Left lung (tissue), 10 donors: ENCODE results near the gene COL19A1. TPM values are rescaled to one million over a fixed set of nuclear protein-coding genes. Genes with fewer than 3 reads are reported as not detected.

Source experiments
- ATAC-seq: fragments of 200-7000 bp; cut with Tn5 transposase; one replicate; pipeline ENCODE4 v1.9.1; 2020; ENCODE audit warnings: moderate library complexity
- DNase-seq, 4 donors: peaks; one replicate each; pipeline ENCODE4 v3.0.0-alpha.2; 2013 to 2020
- H3K27ac ChIP-seq, 2 donors: fragments of 200-600 bp; sonication (generic) in 1 of 2; one replicate each; pipeline versions ENCODE4 v1.5.0 to v1.8.0; 2020 to 2021
- H3K27me3 ChIP-seq, 2 donors: fragments of 200-600 bp; sonication (generic) in 1 of 2; one replicate each; pipeline versions ENCODE4 v1.5.0 to v1.8.0; 2020 to 2021
- H3K36me3 ChIP-seq, 2 donors: fragments of 200-600 bp; sonication (generic) in 1 of 2; one replicate each; pipeline versions ENCODE4 v1.5.0 to v1.8.0; 2020 to 2021
- H3K4me1 ChIP-seq, 2 donors: fragments of 200-600 bp; one replicate each; pipeline ENCODE4 v1.8.0; 2021
- H3K4me3 ChIP-seq, 2 donors: fragments of 200-600 bp; sonication (generic) in 1 of 2; one replicate each; pipeline versions ENCODE4 v1.5.0 to v1.8.0; 2020 to 2021; ENCODE audit warnings: mild to moderate bottlenecking in 1 of 2
- H3K9me3 ChIP-seq, 2 donors: fragments of 200-600 bp; sonication (generic) in 1 of 2; one replicate each; pipeline versions ENCODE4 v1.5.0 to v1.8.0; 2020 to 2021
- intact Hi-C, 2 donors: fragments of 100-400 bp; cut with DNase I; formaldehyde crosslinking; loops; one replicate each; pipeline versions ENCODE4 v1.11.2 to v1.14.2; 2022
- polyA plus RNA-seq, 6 donors: library from polyadenylated mRNA; unstranded; fragments of 120-200 nt; gene quantifications; one replicate each; pipeline ENCODE4 v1.2.1, GENCODE V29; 2013; ENCODE audit not compliant: insufficient read length in 6 of 6
- total RNA-seq, 2 donors: library from RNA; stranded (reverse); fragmentation: NEBNext Ultra II Directional; extraction: Animal tissue kit (Norgen Biotek cat#: 25700); gene quantifications; one replicate each; pipeline ENCODE4 v1.2.1, GENCODE V29; 2021
- TF ChIP-seq, protein P1 (sequence below), 2 donors: fragments of 200-600 bp; sonication (generic) in 1 of 2; IDR thresholded peaks; one replicate each; pipeline versions ENCODE4 v1.5.0 to v1.8.0; 2021; ENCODE audit warnings: antibody characterized with exemption in 2 of 2
- donor health status: DM: no; HTN: yes; CAD: no.
- donor health status: DM: no; HTN: no; CAD: no.

COL19A1 gene
- total and polyA plus RNA-seq, 8 donors = 0.10 to 0.77 (median 0.70) TPM

DNA sequence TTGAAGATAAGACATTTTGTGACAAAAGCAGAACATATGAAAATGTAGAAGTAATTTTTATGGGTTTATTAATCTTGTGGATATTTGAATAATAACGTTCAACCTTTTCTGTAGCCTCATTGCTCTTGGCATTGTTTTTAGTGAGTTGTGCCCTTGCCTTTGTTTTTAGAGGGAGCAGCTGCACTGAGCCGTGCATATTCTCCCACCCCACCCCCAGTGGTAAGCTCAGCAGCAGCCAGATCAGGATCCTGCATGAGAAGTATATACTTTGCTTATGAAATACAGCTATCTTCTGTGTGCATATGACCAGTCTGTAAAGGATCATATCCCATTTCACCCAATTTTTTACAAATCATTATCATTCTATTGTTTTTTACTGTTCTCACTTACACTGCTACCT, 252.3 kb downstream of the COL19A1 start:
- H3K4me1 ChIP-seq = no peaks in the 10 kb centered on the region
- H3K27ac ChIP-seq = no peak overlapping the region
- DNase-seq (no peak), ATAC-seq (no peak)
- no peak overlapping the region for H3K4me3 ChIP-seq
- TF ChIP-seq, protein P1, sequence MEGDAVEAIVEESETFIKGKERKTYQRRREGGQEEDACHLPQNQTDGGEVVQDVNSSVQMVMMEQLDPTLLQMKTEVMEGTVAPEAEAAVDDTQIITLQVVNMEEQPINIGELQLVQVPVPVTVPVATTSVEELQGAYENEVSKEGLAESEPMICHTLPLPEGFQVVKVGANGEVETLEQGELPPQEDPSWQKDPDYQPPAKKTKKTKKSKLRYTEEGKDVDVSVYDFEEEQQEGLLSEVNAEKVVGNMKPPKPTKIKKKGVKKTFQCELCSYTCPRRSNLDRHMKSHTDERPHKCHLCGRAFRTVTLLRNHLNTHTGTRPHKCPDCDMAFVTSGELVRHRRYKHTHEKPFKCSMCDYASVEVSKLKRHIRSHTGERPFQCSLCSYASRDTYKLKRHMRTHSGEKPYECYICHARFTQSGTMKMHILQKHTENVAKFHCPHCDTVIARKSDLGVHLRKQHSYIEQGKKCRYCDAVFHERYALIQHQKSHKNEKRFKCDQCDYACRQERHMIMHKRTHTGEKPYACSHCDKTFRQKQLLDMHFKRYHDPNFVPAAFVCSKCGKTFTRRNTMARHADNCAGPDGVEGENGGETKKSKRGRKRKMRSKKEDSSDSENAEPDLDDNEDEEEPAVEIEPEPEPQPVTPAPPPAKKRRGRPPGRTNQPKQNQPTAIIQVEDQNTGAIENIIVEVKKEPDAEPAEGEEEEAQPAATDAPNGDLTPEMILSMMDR (IDR thresholded peaks at IDR 0.05) = no peak
- intact Hi-C loops = no loop called here
- no peaks in the 10 kb centered on the region for H3K9me3 ChIP-seq
- no peaks in the 10 kb centered on the region for H3K27me3 ChIP-seq
- H3K36me3 ChIP-seq = no peaks in the 10 kb centered on the region

DNA sequence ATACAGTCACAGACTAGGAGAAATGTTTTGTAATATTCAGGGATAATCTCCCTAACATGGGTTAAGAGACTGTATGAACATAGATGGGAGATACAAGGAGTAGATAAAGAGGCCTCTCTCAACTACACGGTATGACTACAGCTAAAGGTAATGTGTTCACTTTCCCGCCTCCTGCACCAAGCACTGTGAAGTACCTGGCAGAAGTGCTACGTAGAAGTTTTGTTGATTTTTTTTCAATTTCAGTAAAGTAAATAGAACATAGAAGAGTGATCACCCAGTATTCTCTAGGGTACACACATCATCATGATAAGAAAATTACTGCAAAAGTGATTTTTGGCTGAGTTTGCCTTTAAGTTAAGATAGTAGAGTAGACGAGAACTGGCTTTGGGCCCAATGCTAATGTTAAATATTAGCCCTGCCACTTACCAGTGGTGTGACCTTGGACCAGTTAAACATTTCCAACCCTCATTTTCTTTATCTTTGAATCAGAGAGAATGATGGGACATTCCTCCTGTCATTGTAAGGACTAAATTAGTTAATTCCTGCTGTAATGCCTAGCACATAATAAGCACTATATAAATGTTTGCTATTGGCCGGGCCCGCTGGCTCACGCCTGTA, 253.0 kb downstream of the COL19A1 start:
- Histone ChIP-seq H3K4me3 (no peak overlapping the region), H3K27ac (no peak overlapping the region), H3K27me3 (no peaks in the 10 kb centered on the region), H3K4me1 (no peaks in the 10 kb centered on the region), H3K9me3 (no peaks in the 10 kb centered on the region), H3K36me3 (no peaks in the 10 kb centered on the region)
- TF ChIP-seq, protein P1 (IDR thresholded peaks at IDR 0.05) = no peak
- ATAC-seq (peak; percentile 38), DNase-seq (peak in 1 of 4 donors; percentile 53)
- intact Hi-C loops = no loop called here

DNA sequence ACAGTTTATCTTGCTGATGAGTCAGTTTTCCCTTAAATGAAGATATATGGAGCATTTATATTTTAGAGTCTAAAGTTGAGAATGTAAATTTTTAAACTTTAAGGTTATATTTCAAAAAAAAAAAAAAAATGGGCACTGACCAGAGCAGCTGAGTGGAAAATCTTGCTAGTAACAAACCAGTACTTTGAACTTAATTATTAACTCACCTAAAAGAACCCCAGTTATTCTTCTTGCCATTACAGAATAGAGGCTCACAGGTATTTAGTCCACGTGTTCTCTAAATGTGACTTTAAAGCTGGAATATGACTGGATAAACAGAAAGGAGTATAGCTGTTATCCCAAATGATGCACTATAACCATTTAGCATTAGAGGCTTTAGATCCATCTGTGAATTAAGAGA, 258.1 kb downstream of the COL19A1 start:
- ATAC-seq (no peak), DNase-seq (no peak)
- no peak overlapping the region for H3K27ac ChIP-seq
- no peak overlapping the region for H3K4me3 ChIP-seq
- TF ChIP-seq, protein P1 (IDR thresholded peaks at IDR 0.05) = no peak
- intact Hi-C loops = no loop called here
- no peaks in the 10 kb centered on the region for H3K9me3 ChIP-seq
- no peaks in the 10 kb centered on the region for H3K27me3 ChIP-seq
- no peaks in the 10 kb centered on the region for H3K36me3 ChIP-seq
- no peaks in the 10 kb centered on the region for H3K4me1 ChIP-seq

DNA sequence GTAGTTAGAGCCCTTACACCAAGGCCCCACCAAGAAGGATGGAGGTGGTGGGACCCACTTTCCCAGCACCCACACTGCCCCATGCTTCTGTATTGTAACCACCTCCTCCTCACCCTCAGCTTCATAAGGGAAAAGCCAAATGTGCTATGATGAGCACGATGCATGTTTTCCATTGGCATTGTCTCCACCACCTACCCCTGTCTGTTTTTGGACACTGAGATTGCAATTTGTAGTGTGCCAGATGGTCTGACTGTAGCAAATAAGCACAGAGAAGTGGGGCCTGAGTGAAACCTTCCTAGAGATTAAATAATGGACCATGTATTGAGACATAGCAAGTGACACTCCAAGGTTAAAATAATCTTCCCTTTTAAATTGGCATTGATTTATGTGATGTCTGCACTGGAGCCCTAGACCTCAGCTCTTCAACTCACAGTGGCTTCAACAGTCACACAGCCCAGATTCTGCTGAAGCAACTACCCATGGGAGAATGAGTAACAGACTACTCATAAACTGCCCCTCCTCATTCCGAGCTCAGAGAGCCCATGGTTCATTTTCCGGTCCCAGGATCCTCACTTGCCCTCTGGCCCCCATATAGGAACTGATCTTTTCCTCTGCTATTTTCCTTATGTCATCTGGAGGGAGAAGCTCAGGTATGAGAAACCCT, 258.7 kb downstream of the COL19A1 start:
- Histone ChIP-seq H3K27ac (no peak overlapping the region), H3K36me3 (no peaks in the 10 kb centered on the region), H3K9me3 (no peaks in the 10 kb centered on the region), H3K27me3 (no peaks in the 10 kb centered on the region), H3K4me1 (no peaks in the 10 kb centered on the region), H3K4me3 (no peak overlapping the region)
- DNase-seq (no peak), ATAC-seq (no peak)
- intact Hi-C loops = no loop called here
- TF ChIP-seq, protein P1 (IDR thresholded peaks at IDR 0.05) = no peak

DNA sequence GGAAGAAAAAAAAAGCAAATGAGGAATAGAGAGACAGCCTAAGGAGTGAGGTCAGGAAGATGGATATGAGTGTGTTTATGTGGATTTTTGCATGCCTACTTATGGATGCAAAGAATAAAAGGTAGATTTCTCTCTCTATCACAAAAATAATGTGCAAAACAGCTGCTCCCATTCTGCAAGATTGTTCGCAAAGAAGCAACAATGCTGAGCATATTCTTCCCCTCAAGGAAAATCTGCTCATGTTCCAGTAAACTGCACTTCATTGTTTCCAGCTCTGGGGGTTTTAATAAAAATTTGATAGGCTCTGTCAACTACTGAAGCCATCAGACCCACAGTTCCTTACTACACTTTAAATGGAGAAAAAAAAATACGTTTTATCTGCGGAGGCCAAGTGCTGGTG, 259.2 kb downstream of the COL19A1 start:
- intact Hi-C loops = no loop called here
- H3K4me3 ChIP-seq = no peak overlapping the region
- H3K27me3 ChIP-seq = no peaks in the 10 kb centered on the region
- TF ChIP-seq, protein P1 (IDR thresholded peaks at IDR 0.05) = no peak
- no peaks in the 10 kb centered on the region for H3K36me3 ChIP-seq
- no peaks in the 10 kb centered on the region for H3K4me1 ChIP-seq
- H3K27ac ChIP-seq = no peak overlapping the region
- DNase-seq (no peak), ATAC-seq (no peak)
- H3K9me3 ChIP-seq = no peaks in the 10 kb centered on the region
